Measurements from ENCODE around the gene SDK2. TPM values are rescaled to one million over a fixed set of nuclear protein-coding genes. Genes with fewer than 3 reads are reported as not detected.

SDK2 gene
- total RNA-seq, 1 donor from 2014 or later = 11.2 TPM

GRCh38 chr17:73551759-73552158, 92.5 kb downstream of the SDK2 start:
- H3K9ac ChIP-seq (ENCODE audit: low read length) = no peak overlapping the region
- no peak overlapping the region for H3K27ac Mint-ChIP-seq (ENCODE audit: unreplicated experiment)
- H3K27ac ChIP-seq (ENCODE audit: low read depth, low read length) = no peak overlapping the region
- TF ChIP-seq, protein P1, sequence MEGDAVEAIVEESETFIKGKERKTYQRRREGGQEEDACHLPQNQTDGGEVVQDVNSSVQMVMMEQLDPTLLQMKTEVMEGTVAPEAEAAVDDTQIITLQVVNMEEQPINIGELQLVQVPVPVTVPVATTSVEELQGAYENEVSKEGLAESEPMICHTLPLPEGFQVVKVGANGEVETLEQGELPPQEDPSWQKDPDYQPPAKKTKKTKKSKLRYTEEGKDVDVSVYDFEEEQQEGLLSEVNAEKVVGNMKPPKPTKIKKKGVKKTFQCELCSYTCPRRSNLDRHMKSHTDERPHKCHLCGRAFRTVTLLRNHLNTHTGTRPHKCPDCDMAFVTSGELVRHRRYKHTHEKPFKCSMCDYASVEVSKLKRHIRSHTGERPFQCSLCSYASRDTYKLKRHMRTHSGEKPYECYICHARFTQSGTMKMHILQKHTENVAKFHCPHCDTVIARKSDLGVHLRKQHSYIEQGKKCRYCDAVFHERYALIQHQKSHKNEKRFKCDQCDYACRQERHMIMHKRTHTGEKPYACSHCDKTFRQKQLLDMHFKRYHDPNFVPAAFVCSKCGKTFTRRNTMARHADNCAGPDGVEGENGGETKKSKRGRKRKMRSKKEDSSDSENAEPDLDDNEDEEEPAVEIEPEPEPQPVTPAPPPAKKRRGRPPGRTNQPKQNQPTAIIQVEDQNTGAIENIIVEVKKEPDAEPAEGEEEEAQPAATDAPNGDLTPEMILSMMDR (IDR thresholded peaks at IDR 0.05; ENCODE audit: insufficient read depth, low read depth, low read length) = no peak
- no peak for TF ChIP-seq EZH2 (IDR thresholded peaks at IDR 0.05; ENCODE audit: insufficient read depth, low read length)
- H3K4me1 Mint-ChIP-seq (ENCODE audit: low read depth, unreplicated experiment) = peaks cover 4% of the 10 kb centered on the region
- H3K36me3 Mint-ChIP-seq (ENCODE audit: low read depth, unreplicated experiment) = no peaks in the 10 kb centered on the region
- no peak overlapping the region for H3K4me3 ChIP-seq (ENCODE audit: insufficient read depth, low read depth, low read length)
- H3K4me3 Mint-ChIP-seq (ENCODE audit: unreplicated experiment) = no peak overlapping the region
- H3K9me3 ChIP-seq (ENCODE audit: insufficient read depth, low read depth, low read length) = no peaks in the 10 kb centered on the region
- FAIRE-seq (no peak), DNase-seq (ENCODE audit: low read depth) (no peak)
- H3K27me3 ChIP-seq (ENCODE audit: insufficient read depth, low read length) = no peaks in the 10 kb centered on the region
- no peaks in the 10 kb centered on the region for H3K36me3 ChIP-seq (ENCODE audit: insufficient read depth, low read length)
- peaks cover 12% of the 10 kb centered on the region for H3K27me3 Mint-ChIP-seq (ENCODE audit: low read depth, unreplicated experiment)
- H3K4me1 ChIP-seq (ENCODE audit: insufficient read depth, low read length) = no peaks in the 10 kb centered on the region
- no peaks in the 10 kb centered on the region for H4K20me1 ChIP-seq (ENCODE audit: insufficient read depth, low read length)
- no peak overlapping the region for H2AFZ ChIP-seq (ENCODE audit: low read depth, low read length)
- peaks cover 3% of the 10 kb centered on the region for H3K9me3 Mint-ChIP-seq (ENCODE audit: unreplicated experiment)
- no peaks in the 10 kb centered on the region for H3K79me2 ChIP-seq (ENCODE audit: insufficient read depth, low read length)
- no peak overlapping the region for H3K4me2 ChIP-seq (ENCODE audit: low read length)

DNA sequence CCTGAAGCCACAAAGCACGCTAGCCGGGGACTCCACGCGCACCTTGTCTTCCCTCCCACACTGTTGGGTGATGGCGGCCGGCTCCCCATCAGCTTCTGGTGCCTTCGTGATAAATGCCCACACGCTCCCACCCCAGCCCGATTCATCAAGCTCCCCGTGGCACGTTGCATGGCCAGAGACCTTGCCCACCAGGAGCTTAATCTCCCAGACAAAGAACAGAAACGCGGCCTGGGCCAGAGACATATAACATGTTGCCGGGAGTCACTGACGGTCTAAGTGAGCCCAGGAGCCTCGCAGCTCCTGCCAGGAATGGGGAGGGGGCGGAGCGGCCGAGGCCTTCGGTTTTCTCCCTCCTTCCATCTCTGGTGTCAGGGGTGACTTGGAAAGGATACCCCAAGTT, 93.1 kb downstream of the SDK2 start:
- H3K4me3 Mint-ChIP-seq (ENCODE audit: unreplicated experiment) = no peak overlapping the region
- H3K27ac Mint-ChIP-seq (ENCODE audit: unreplicated experiment) = no peak overlapping the region
- no peaks in the 10 kb centered on the region for H3K4me1 ChIP-seq (ENCODE audit: insufficient read depth, low read length)
- no peaks in the 10 kb centered on the region for H4K20me1 ChIP-seq (ENCODE audit: insufficient read depth, low read length)
- H3K36me3 Mint-ChIP-seq (ENCODE audit: low read depth, unreplicated experiment) = no peaks in the 10 kb centered on the region
- no peaks in the 10 kb centered on the region for H3K79me2 ChIP-seq (ENCODE audit: insufficient read depth, low read length)
- H3K9me3 ChIP-seq (ENCODE audit: insufficient read depth, low read depth, low read length) = no peaks in the 10 kb centered on the region
- FAIRE-seq (no peak), DNase-seq (ENCODE audit: low read depth) (no peak)
- no peak overlapping the region for H3K27ac ChIP-seq (ENCODE audit: low read depth, low read length)
- no peak overlapping the region for H3K4me3 ChIP-seq (ENCODE audit: insufficient read depth, low read depth, low read length)
- no peak overlapping the region for H2AFZ ChIP-seq (ENCODE audit: low read depth, low read length)
- no peaks in the 10 kb centered on the region for H3K27me3 ChIP-seq (ENCODE audit: insufficient read depth, low read length)
- H3K36me3 ChIP-seq (ENCODE audit: insufficient read depth, low read length) = no peaks in the 10 kb centered on the region
- H3K27me3 Mint-ChIP-seq (ENCODE audit: low read depth, unreplicated experiment) = peaks cover 11% of the 10 kb centered on the region
- peaks cover 4% of the 10 kb centered on the region for H3K4me1 Mint-ChIP-seq (ENCODE audit: low read depth, unreplicated experiment)
- H3K4me2 ChIP-seq (ENCODE audit: low read length) = no peak overlapping the region
- TF ChIP-seq, protein P1 (IDR thresholded peaks at IDR 0.05; ENCODE audit: insufficient read depth, low read depth, low read length) = no peak
- TF ChIP-seq EZH2 (IDR thresholded peaks at IDR 0.05; ENCODE audit: insufficient read depth, low read length) = no peak
- peaks cover 3% of the 10 kb centered on the region for H3K9me3 Mint-ChIP-seq (ENCODE audit: unreplicated experiment)
- H3K9ac ChIP-seq (ENCODE audit: low read length) = no peak overlapping the region

GRCh38 chr17:73550556-73550955, 93.7 kb downstream of the SDK2 start:
- H3K4me1 ChIP-seq (ENCODE audit: insufficient read depth, low read length) = no peaks in the 10 kb centered on the region
- Mint-ChIP-seq H3K36me3 (ENCODE audit: low read depth, unreplicated experiment) (no peaks in the 10 kb centered on the region), H3K27ac (ENCODE audit: unreplicated experiment) (no peak overlapping the region), H3K9me3 (ENCODE audit: unreplicated experiment) (peaks cover 3% of the 10 kb centered on the region), H3K27me3 (ENCODE audit: low read depth, unreplicated experiment) (peaks cover 10% of the 10 kb centered on the region), H3K4me3 (ENCODE audit: unreplicated experiment) (no peak overlapping the region), H3K4me1 (ENCODE audit: low read depth, unreplicated experiment) (peaks cover 4% of the 10 kb centered on the region)
- H2AFZ ChIP-seq (ENCODE audit: low read depth, low read length) = no peak overlapping the region
- H3K9ac ChIP-seq (ENCODE audit: low read length) = no peak overlapping the region
- H3K4me2 ChIP-seq (ENCODE audit: low read length) = no peak overlapping the region
- H3K27me3 ChIP-seq (ENCODE audit: insufficient read depth, low read length) = no peaks in the 10 kb centered on the region
- DNase-seq (ENCODE audit: low read depth) (no peak), FAIRE-seq (no peak)
- H3K4me3 ChIP-seq (ENCODE audit: insufficient read depth, low read depth, low read length) = no peak overlapping the region
- TF ChIP-seq, protein P1 (IDR thresholded peaks at IDR 0.05; ENCODE audit: insufficient read depth, low read depth, low read length) = no peak
- no peak for TF ChIP-seq EZH2 (IDR thresholded peaks at IDR 0.05; ENCODE audit: insufficient read depth, low read length)
- H3K27ac ChIP-seq (ENCODE audit: low read depth, low read length) = no peak overlapping the region
- no peaks in the 10 kb centered on the region for H3K36me3 ChIP-seq (ENCODE audit: insufficient read depth, low read length)
- no peaks in the 10 kb centered on the region for H4K20me1 ChIP-seq (ENCODE audit: insufficient read depth, low read length)
- no peaks in the 10 kb centered on the region for H3K79me2 ChIP-seq (ENCODE audit: insufficient read depth, low read length)
- H3K9me3 ChIP-seq (ENCODE audit: insufficient read depth, low read depth, low read length) = no peaks in the 10 kb centered on the region
